ENCODE measurements around the gene RNF212B.
"Not testable (repeated sequence)": the region's sequence is repeated elsewhere in the genome, so short reads cannot be mapped to it uniquely, and the experiment has no call there.

RNF212B gene

DNA sequence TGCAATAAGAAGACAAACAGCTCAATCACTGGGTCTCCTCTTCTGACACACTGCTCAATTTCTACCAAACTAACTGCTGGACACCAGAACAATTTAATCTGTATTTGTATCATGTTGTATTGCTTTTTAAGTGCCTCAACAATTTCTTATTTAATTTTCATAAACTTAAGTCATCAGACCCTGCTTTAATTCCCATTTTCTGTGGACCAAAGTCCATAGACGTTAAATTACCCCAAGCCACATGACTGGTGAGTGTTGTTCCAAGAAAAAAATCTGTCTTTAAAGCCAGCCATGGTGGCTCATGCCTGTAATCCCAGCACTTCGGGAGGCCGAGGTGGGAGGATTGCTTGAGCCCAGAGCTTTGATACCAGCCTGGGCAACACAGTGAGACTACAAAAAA is 39.5 kb downstream of the RNF212B start:
- no peak for DNase-seq (ENCODE audit: low spot score)
- TF ChIP-seq, protein P1, sequence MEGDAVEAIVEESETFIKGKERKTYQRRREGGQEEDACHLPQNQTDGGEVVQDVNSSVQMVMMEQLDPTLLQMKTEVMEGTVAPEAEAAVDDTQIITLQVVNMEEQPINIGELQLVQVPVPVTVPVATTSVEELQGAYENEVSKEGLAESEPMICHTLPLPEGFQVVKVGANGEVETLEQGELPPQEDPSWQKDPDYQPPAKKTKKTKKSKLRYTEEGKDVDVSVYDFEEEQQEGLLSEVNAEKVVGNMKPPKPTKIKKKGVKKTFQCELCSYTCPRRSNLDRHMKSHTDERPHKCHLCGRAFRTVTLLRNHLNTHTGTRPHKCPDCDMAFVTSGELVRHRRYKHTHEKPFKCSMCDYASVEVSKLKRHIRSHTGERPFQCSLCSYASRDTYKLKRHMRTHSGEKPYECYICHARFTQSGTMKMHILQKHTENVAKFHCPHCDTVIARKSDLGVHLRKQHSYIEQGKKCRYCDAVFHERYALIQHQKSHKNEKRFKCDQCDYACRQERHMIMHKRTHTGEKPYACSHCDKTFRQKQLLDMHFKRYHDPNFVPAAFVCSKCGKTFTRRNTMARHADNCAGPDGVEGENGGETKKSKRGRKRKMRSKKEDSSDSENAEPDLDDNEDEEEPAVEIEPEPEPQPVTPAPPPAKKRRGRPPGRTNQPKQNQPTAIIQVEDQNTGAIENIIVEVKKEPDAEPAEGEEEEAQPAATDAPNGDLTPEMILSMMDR (IDR thresholded peaks at IDR 0.05; ENCODE audit: extremely low read depth, missing control alignments), result no peak

DNA sequence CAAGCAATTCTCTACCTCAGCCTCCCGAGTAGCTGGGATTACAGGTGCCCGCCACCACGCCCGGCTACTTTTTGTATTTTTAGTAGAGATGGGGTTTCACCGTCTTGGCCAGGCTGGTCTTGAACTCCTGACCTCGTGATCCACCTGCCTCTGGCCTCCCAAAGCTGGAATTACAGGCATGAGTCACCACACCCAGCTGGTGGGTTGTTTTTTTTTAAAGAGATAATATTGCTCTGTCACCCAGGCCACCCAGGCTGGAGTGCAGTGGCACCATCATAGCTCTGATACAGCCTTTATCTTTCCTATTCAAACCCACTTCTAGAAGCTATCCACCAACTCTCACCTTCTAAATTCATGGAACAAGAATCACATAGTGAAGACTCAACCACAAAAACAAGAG is 40.2 kb downstream of the RNF212B start:
- DNase-seq (ENCODE audit: low spot score), result not testable (repeated sequence)

DNA sequence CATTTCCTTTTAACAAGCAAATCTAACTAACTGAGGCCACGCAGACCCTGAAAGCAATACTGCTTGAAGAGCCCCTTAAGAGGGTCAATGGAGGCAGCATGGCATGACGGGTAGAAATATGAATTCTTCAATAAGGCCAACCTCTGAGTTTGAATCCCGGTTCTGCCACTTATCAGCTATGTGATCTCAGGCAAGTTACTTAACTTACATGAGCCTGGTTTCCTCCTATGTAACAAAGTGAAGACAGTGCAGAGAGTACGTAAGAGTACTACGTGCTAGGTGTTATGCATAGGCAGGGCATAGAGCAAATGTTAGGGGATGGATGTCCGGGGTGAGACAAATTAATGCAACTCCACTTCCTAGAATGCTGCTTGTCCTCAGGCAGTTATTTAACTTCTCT is 43.5 kb downstream of the RNF212B start:
- TF ChIP-seq, protein P1 (IDR thresholded peaks at IDR 0.05; ENCODE audit: extremely low read depth, missing control alignments), result no peak
- no peak for DNase-seq (ENCODE audit: low spot score)

DNA sequence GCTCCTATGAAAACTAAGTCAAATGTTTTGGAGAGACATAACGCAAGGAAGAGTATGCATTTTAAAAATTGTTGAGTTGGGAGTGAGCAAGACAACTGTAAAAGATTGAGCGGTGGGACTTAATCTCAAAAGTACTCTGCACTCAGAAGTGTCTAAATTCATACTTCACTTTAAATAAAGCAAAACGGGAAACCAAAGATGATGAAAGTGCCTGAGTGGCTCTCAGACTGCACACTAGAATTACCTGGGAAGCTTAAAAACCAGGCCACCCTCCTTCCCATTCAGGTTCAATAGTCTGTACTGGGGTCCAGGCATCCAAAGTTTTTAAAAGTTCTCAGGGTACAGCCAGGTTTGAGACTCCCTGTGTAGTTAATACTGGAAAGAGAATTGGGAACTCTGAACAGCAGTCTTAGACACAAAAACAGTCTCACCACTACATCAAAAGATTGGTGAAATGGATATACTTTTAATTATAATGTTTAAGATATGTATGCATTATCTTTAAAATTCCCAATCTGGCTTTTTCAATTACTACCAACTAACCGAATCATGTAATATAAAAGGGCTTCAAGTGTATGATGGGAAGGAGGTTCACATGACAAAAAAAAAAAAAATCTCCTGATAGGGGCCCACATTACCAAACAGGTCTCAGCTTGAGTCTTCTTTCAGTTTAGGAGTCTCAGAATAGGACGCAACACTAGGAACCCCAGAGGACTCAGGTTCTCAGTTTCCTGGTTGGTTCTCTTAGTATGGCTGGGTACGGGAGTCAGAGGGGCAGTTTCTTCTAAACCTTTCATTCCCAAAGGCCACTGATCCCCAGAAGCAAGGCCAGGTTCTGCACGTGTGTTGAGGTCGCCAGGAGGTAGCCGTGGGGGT is 47.2 kb downstream of the RNF212B start:
- peak; percentile 62 for DNase-seq (ENCODE audit: low spot score)
- TF ChIP-seq, protein P1 (IDR thresholded peaks at IDR 0.05; ENCODE audit: extremely low read depth, missing control alignments), result no peak

DNA sequence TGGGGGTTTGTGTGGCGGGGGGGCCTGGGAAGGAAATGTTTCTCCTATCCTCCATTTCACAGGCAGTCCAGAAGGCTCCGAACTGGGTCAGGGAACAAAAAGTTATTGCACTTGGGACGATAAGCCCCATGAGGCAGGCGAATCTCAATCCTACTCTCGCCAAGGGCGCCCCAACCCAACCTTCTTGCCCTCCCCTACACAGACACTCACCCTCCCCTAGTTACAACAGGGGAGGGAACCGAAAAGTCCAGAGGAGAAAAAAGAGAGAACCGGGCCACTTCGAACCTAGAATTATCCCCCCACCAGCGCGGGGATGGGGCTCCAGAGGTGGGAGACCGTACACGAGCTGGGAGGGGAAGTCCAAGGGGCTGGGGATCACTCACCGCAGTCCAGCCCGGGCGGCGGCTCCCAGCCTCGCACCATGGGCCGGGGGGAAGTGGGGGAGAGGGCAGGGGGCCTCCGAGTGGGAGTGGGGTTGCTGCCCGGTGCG is 47.8 kb downstream of the RNF212B start:
- no peak for DNase-seq (ENCODE audit: low spot score)

DNA sequence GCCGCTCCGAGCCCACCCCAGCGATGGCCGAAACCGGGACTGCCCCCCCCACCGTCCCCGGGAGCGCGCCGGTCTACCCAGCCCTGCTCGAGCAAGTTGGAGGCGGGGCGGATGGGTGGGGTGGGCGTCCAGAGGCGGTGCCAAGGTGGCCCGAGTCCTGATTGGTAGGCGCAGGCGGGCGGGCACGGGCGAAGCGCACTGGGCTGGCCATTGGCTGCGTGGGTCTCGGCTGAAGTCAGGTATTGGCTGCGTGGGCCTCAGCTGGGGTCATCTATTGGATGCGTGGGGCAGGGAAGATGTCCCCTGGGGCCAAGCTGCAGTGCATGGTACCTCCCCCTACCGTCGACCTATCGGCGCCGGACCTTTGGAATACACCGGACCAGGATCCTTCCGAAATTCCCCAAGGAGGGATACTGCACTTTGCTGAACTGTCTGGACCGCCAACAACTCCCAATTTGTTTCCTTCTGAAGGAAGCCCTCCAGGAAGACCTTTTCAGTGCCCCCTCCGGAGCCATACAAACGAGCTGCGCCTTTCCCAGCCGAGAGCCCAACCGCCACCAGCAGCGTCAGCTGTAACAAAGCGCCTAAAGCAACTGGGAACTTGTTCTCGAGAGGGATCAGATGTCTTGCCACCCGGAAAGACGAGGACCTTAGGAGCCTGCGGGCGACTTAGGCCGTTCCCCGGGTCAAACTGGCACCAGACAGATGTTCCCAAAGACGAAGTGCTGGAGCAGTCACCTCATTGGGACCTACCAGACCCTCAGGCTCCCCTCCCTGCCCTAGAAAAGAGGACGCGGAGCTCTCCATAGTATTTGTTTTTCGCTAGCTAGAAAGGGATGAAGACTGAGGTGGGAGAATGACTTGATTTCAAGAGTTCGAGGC is 48.5 kb downstream of the RNF212B start, which contains the start of gene HOMEZ:
HOMEZ (minus strand) TSS at position 113 of the 882 bp plus-strand sequence. CDS start 180 bp downstream, outside the sequence.
- DNase-seq (ENCODE audit: low spot score), result peak; percentile 97
- TF ChIP-seq, protein P1 (IDR thresholded peaks at IDR 0.05; ENCODE audit: extremely low read depth, missing control alignments), result no peak

More for the DNA sequence above, 47.8 kb downstream of the RNF212B start:
- TF ChIP-seq, protein P1 (IDR thresholded peaks at IDR 0.05; ENCODE audit: extremely low read depth, missing control alignments), result no peak

DNA sequence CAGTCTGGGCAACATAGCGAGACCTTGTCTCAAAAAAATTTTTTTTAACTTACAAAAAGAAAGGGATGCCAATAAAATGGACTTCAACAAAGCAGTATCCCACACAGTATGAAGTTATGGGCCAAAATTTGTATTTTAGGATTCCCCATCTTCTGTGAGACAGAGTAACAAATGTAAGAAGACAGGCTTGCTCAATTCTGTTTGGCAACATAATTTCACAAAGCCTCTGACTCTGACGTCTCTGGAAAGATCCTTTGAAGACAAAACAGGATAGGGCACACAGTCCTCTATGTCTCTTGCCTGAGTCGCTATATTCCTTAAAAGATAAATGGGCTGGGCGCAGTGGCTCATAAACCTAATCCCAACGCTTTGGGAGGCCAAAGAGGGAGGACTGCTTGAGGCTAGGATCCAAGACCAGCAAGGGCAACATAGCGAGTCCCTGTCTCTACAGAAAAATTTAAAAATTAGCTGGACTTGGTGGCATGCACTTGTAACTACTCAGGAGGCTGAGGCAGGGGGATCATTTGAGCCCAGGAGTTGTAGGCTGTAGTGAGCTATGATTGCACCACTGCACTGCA is 49.3 kb downstream of the RNF212B start:
- TF ChIP-seq, protein P1 (IDR thresholded peaks at IDR 0.05; ENCODE audit: extremely low read depth, missing control alignments), result no peak

More for the DNA sequence above, 49.3 kb downstream of the RNF212B start:
- DNase-seq (ENCODE audit: low spot score), result no peak

Measured in GM20000 (cell line).